MM.1S (cell line): ENCODE measurements around the gene TRDMT1.

ENCODE experiments used
- EZH2 ChIP-seq: fragments of 300-600 bp; sonication (generic); optimal IDR thresholded peaks from 2 replicates; pipeline ENCODE3; 2017; ENCODE audit warnings: low read depth, mild to moderate bottlenecking, antibody characterized with exemption, low read length, mixed read lengths
- TF ChIP-seq, protein P1 (sequence below): fragments of 300-600 bp; sonication (generic); IDR thresholded peaks from 2 replicates; pipeline ENCODE4 v1.5.1; 2016; ENCODE audit warnings: antibody characterized with exemption, low read length, mixed read lengths

DNA sequence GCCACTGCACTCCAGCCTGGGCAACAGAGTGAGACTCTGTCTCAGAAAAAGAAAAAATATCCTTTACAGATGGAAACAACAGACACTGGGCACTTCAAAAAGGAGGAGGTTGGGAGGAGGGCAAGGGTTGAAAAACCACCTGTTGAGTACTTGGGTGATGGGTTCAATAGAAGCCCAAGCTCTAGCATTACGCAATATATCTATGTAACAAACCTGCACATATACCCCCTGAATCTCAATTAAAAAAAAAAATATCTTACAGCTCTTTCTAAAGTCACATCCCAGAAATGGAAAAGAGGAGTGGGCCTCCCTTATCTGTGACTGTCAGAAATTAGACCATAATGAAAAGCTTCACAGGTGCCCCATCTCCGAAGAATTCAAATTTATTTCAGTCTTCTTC lies 38.6 kb upstream of the TRDMT1 start:
- TF ChIP-seq, protein P1, sequence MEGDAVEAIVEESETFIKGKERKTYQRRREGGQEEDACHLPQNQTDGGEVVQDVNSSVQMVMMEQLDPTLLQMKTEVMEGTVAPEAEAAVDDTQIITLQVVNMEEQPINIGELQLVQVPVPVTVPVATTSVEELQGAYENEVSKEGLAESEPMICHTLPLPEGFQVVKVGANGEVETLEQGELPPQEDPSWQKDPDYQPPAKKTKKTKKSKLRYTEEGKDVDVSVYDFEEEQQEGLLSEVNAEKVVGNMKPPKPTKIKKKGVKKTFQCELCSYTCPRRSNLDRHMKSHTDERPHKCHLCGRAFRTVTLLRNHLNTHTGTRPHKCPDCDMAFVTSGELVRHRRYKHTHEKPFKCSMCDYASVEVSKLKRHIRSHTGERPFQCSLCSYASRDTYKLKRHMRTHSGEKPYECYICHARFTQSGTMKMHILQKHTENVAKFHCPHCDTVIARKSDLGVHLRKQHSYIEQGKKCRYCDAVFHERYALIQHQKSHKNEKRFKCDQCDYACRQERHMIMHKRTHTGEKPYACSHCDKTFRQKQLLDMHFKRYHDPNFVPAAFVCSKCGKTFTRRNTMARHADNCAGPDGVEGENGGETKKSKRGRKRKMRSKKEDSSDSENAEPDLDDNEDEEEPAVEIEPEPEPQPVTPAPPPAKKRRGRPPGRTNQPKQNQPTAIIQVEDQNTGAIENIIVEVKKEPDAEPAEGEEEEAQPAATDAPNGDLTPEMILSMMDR, result no peak
- no peak for TF ChIP-seq EZH2
